Cardiac septum (tissue), 1 donor: ENCODE measurements around the gene XRCC3. TPM values are rescaled to one million over a fixed set of nuclear protein-coding genes. Genes with fewer than 3 reads are reported as not detected.

Experiments
- DNase-seq: peaks from one replicate; pipeline ENCODE4 v3.0.0-alpha.2; 2020; ENCODE audit warnings: low spot score
- intact Hi-C: fragments of 100-400 bp; cut with DNase I; formaldehyde crosslinking; loops from one replicate; pipeline ENCODE4 v1.14.0; 2022
- total RNA-seq: library from RNA; stranded (reverse); fragmentation: NEBNext Ultra II Directional; extraction: Animal tissue kit (Norgen Biotek cat#: 25700); gene quantifications from one replicate; pipeline ENCODE4 v1.2.1, GENCODE V29; 2021
- donor health status: DM: no; HTN: no; CAD: no.

The XRCC3 gene
- total RNA-seq, 1 donor from 2014 or later = 3.9 TPM

DNA sequence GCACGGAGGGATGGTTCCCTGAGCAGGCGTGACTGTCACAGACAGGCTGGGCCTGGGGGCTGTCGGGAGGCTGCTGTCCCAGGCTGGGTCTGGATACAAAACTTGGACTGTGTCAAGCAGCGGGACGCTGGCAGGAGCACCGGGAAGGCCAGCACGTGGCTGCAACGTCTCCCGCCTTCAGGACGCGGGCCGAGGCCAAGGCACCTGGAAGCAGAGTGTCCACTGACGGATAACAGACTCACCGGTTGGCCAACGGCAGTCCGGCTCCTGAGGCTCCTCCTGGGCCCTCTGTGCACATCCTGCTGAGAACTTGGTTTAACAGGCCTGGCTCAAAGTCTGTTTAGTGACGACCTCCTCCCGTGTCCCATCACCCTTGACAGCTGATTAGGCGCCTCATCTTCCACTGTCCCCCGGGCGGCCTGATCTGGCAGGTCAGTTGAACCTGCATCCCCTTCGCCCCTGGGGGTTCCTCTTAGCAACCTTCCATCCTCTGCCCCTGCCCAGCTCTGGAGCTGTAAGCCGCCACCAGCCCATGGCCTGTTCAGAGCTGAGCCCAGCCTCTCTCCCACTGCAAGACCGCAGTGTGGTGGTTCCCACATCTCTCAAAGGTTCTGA, 2.5 kb downstream of the XRCC3 start:
- intact Hi-C loops = loop anchor here (5.0 kb wide), 1 partner anchor 140 kb away; no protein-coding TSS in a partner anchor
- DNase-seq = no peak

DNA sequence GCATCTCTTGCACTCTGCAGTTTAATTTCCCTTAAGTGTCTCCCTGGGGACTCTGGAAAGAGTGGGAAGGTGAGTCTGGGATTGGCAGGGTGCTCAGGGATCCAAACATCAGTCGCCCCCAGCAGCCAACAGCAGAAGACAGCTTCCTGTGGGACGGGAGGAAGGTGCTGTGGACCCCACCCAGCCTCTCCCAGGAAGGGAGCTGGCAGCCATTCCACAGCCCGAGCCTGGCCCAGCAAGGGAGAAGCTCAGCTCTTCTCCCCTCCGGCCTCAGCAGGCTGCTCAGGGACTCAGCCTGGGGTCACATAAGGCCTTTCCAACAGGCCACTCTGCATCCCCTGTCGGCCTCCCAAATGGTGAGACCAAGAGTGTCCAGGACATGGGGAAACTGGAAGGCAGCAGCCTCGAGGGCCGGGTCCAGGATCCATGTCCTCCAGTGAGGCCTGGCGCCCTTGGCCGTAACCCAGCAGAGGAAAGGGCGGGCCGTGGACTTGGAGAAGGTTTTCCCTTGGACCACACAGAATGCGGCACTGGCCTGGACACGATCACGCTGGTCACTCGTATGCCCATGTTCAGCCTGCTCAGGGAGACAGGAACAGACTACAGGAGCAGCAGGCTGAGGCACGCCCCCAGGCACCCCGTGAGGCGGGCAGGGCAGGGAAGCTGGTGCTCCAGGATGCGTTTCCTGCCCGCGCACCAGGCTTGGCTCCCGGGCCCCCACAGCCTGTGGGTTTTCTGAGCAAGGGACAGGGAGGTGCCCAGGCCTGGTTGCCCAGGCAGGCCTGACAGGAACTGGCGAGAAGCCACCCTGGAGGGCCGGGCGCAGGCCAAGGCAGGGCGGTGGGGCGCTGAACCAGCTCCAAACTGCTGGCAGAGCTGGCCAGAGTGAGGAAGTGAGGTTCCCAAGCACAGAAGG, 3.5 kb downstream of the XRCC3 start:
- intact Hi-C loops = loop anchor here (5.0 kb wide), 1 partner anchor 139 kb away; no protein-coding TSS in a partner anchor
- DNase-seq = no peak

DNA sequence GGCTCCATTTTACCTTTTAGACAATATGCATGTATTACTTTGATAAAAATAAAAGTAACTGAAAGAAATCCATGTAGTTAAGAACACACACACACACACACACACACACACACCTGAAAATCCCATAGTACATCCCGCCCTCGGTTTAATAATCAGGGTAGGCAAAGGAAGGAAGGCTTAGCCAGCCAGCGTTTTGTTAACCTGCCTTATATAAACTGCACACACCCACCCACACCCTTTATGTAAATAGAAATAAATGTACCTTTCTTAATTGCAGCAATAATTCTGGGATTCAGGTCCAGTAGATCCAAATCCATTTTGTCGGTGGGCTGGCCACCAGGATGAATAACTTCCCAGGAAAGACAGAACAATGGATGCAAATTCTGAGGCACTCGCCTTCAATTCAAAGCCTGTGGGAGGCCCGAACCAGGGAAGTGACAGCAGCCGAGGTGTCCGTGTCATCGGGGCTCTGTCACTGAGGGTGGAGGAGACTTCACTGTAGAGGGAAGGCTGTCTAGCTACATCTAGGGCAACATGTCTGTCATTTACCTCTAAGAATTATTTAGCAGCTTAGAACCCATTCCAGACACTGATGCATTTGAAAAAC, 4.4 kb downstream of the XRCC3 start:
- no peak for DNase-seq

DNA sequence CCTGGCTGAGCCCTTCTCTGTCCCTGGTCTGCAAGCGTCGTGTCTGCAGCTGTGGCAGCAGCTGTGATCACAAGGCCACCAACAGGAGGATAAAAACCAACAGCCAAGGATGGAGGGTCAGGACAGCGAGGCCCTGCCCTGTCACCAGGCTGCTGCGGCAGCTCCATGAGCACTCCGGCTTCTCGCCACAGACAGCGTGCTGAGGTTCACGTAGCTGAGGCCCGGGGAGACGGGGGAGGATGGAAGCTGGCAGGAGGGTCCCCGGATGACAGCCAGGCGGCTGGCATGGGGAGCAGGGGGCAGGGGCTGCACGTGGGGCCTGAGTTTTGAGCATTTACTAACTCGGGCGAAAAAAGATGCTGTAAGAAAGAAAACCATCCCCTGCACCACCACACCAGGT, 5.4 kb downstream of the XRCC3 start:
- no peak for DNase-seq
- intact Hi-C loops = loop anchor here (5.0 kb wide), 1 partner anchor 138 kb away; no protein-coding TSS in a partner anchor

More for the DNA sequence above, 4.4 kb downstream of the XRCC3 start:
- intact Hi-C loops = loop anchor here (5.0 kb wide), 1 partner anchor 139 kb away; no protein-coding TSS in a partner anchor

DNA sequence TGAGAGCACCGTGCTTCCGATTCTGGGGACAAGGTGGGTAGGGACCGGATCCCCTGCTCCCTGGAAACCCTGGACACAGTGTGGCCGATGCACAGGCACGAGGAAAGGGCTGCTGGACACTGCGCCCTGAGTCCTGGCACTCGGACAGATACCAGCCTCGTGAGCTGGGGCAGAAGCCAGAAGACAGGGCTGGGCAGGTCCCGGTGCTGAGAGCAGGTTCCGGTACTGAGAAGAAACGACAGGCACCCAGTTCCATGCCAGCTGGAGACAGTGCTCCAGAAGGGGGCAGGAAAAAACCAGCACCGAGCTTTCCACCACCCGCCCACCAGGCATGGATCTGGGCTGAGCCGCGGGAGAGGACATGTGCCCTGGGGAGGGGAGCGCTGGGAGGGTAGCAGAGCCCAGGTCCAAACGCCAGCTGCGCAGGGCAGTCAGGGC, 6.5 kb downstream of the XRCC3 start:
- intact Hi-C loops = no loop called here
- DNase-seq = no peak

DNA sequence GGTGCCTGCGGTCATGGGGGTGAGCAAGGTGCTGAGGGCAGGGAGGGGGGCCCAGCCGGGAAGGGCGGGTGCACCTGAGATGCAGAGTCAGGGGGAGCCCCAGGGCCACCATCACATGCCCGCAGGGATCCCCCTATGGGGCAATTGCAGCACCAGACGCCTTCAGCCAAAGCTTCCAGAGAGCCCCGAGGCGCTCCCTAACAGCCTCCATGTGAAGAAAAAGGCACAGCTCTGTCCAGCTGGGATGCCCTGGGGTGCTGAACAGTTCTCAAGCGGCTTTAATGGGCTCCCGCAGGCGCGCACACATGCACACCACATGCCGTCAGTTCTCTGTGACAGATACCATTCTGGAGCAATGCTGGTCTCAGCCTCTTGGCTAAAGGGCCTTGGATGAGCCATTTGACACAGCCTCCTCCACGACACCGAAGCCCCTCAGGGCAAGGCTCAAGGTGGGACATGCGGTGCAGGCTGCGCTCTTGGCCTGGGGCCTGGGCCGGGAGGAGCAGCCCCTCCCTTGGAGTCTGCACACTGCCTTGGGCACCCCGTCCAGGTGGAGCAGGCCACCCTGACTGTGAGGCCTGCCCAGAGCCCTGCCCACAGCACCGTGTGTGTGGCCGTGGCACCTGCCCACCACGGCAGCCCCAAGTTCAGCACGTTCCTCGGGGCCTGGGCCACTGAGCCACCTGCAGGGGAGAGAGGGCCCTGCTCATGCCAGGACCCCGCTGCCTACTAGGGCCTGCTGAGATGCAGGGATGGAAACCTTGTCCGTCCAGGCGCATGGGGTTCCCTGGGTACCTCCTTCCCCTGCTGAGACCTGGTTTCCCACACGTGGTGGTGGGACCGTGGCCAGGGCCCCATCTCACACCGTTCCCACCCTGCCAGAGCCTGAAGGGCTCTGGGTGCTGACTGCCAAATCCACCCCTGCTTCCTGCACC, 7.7 kb downstream of the XRCC3 start:
- intact Hi-C loops = no loop called here
- no peak for DNase-seq

DNA sequence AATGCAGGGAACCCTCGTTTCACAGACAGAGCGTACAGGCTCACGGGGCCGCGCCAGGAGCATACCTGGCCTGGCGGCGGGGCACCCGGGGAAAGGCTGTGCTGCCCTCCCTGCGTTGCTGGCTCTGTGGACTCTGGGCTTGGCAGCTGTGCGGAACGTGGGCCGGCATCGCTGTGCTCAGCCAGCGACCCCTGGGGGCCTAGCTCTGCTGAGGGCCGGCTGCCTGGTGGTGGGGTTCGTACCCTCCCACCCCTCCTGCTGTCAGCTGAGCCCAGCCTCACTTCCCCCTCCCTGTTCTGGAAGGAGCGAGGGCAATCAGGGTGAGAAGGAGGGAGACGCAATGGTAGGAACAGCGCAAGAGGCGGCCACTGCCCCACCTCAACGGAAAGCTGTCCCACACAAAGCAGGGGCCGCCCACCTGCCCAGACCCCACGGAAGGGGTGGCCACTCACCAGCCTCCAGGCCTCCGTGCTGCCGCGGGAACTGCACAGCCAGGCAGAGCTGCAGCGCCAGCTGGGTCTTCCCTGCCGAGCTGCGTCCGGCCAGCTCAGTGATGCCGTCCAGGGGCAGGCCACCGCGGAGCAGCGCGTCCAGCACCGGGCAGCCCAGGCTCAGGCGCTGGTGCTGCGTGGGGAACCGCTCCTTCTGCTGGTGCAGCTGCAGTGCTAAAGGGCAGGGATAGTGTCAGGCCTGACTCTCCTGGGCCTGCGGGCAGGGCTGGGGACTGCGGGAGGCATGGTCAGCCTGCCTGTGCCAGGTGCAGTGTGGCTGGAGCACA, 8.5 kb downstream of the XRCC3 start:
- intact Hi-C loops = no loop called here
- no peak for DNase-seq

DNA sequence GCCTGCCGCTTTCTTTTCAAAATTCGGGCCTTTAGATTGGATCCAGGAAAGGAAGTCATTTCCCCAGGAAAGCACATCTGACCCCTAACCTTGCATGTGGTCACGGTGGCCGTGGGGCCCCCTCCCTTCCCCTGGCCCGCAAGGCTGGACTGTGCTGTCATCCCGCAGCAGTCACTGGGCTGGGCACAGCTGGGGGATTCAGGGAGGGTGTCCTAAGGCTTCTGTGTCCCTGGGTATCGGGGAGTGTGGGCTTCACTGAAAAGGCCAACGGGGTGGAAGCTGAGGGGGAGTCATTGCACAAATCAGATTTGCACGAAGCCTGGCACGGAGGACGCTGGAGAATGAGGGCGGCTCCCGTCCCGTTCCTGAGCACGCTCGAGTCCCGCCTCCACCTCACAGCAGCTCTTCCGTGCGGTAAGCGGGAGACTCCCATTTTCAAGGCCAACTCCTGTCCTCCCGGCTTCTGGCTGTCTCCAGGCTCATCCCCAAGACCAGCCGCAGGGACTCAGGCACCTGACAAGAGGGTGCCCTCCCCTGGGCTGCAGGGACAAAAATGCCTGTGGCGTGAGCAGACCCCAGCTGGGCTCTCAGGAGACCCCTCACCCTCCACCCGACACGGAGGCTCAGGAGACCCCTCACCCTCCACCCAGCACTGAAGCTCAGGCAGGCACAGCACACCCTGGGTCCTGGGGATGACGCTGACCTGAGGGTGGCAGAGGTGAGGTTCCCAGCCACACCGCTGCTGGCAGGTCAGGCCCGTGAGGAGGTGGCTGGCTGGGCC, 9.6 kb downstream of the XRCC3 start:
- intact Hi-C loops = no loop called here
- DNase-seq = no peak

DNA sequence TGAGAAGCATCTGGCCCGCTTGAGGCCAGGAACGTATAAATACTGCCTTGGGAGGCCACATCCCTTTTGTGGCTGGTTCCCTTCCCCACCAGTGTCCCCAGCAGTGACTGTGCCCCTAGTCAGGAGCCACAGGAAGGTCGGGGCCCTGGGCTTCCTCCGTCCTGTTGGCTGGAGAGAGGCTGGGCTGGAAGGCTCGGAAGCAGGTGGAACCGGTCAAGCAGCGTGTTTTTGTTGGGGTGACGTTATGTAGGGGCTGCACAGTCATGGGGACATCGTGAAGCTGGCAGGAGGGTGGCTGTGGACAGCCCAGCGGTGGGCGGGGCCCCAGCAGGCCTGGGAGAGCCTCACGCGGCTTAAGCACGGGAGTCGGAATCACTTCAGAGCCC, 10.1 kb downstream of the XRCC3 start:
- DNase-seq = no peak
- intact Hi-C loops = no loop called here

DNA sequence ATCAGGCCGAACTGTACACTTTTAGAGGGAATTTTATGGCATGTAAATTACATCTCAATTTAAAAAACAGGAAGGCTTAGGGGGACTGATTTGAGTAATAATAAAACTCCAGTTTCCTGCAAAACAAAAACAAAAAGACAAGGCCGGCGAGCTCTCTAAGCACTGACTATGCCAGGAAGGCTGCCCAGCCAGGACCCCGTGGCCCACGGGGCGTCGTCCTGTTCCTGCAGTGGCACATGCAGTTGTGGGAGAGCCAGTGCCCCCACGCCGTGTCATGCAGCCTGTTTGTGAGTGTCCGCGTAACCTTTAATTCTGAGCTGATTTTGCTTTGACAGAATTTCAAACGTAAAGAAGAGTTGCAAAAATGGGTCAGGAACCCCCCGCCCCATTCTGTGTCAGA, 10.5 kb downstream of the XRCC3 start:
- DNase-seq = no peak
- intact Hi-C loops = no loop called here

DNA sequence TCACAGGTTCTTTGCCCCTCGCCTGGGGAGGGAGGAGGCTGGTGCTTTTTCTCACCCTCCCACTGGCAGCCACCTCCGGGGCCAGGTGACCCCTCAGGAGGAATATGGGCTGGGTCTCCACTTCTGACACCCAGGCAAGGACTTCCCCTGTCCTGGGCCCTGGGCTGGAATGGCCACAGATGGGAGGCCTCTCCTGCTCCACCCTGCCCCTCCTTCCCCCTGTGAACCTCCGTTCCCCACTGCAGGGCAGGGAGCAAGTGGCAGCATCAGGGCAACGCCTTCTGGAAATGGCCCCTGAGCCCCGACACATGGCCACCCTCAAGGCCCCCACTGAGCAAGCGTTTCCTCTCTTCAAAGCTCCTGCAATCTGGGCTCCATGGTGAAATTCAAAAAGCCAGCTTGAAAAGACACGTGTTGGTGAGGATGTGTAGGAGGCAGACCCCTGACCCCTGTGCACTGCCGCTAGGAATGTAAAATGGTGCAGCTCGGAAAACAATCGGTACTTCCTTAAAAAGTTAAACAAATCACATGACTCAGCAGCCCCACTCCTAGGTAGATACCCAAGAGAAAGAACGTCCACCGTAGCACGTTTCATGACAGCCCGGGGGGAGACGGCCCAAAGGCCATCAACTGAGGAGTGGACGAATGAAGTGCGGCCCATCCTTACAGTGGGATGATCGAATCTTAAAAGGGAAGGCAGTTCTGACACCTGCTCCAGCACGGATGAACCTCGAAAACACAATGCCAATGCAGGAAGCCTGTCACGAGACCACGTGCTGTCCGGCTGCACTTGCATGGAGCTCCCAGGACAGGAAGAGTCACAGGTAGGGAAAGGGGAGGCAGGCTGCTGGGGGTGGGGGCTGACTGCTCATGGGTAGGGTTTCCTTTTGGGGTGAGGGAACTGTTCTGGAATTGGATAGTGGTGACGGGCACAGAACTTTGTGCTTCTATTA, 11.5 kb downstream of the XRCC3 start:
- no peak for DNase-seq
- intact Hi-C loops = no loop called here

DNA sequence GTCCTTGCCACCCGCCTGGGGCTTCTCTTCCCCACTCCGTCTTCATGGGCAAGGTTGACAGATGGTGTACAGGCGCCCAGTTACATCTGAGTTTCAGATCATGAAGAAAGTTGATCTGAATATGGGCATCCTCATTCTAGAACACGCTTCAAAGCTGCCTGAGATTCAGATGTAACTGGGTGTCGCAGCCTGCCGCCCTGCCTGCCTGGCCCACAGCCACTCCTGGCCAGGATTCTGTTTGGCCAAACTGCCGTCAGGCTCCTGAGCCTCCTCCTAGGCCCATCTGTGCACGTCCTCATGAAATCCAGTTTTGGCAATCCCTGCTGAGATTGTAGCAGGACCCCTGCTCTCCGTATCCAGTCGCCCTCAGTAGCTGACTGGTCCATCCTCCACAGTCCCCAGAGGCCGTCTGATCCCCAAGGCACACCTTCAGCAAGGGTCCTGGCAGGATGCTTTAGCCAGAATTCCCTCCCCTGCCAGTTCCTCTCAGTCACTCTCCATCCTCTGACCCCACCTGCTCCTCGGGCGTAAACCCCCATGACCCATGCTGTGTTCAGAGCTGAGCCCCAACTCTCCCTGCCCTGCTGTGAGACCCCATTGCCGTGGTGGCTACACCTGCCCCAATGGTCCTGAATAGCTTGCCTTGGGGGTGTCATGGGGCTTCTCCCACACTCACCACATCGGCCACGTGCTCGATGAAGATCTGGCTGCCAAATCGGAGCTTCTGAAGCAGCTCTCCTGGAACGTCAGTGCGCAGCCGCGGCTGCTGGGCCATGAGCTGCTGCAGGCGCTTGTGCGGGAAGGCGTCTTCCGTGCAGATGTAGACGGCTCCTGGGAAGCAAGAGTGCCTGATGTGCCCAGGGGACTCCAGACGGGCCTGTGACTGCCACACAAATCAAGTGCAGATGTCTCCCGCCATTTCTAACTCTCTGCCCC, 12.5 kb downstream of the XRCC3 start:
- DNase-seq = no peak
- intact Hi-C loops = no loop called here

DNA sequence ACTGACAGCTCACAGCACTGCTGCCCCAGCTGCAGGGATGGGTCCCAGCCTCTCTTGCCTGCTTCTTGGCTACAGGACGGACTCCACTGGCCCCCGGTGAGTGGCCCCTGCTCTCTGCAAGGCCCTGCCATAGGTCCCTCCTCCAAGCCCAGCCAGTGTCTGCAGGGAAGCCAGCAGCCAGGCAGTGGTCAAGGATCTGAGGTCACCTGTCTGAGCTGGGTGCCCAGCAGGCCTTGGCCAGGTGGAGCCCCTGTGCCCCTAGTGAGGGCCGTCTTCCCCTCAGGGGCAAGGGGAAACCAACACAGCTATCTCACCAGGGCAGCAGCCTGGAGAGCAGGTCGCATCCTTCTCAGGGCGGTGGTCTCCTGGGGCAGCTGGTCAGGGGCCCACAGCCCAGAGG, 13.2 kb downstream of the XRCC3 start:
- no peak for DNase-seq
- intact Hi-C loops = no loop called here

DNA sequence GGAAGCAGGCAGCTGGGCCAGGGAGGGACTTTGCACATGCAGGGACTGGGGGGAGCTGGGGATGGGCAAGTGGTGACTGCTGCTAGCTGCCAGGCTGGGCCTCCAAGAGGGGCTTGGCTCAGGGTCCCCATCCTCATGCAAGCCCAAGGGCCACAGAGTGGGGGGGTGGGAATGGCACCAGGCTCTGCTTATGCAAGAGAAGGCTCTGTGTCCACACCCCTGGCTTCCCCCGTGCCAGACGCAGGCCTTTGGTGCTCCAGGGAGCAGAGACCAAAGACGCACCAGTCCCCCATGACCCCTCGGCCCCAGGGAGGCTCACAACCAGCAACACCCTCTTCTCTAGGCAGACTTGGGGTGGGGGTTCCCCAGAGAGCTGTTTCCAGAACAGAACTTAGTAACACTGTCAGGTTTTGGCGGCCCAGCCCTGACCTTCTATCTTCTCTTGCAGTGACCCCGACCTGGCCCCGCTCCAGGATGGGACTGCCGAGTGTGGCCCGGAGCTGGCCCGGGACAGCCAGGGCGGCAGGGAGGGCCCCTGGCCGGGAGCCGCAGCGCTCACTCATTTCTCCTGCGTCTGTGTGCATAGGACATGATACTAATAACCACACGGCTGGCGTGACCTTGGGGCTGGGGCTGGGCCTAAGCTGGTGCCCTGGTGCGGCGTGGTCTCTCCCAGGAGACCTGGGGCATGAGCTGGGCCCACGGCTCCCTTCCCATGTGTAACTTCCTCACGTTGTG, 14.3 kb downstream of the XRCC3 start:
- DNase-seq = no peak
- intact Hi-C loops = no loop called here
